GM06990 (cell line): Measurements from ENCODE around the gene TESPA1.

Experiments used
- DNase-seq: peaks from one replicate; pipeline ENCODE4 v3.0.0-alpha.2; 2011; ENCODE audit not compliant: insufficient read length; ENCODE audit errors: extremely low read depth
- H3K27me3 ChIP-seq: replicated peaks from 2 replicates; pipeline ENCODE4 v1.6.0; 2011; ENCODE audit warnings: low read length; ENCODE audit not compliant: control insufficient read depth, insufficient read depth
- H3K36me3 ChIP-seq: 2 replicates; pipeline ENCODE4 v1.5.1; 2011; ENCODE audit warnings: low read length; ENCODE audit not compliant: control insufficient read depth, insufficient read depth
- H3K4me3 ChIP-seq: replicated peaks from 2 replicates; pipeline ENCODE4 v1.5.1; 2011; ENCODE audit warnings: low read depth, mild to moderate bottlenecking, control low read depth, low read length
- TF ChIP-seq, protein P1 (sequence below): IDR thresholded peaks from 2 replicates; pipeline ENCODE4 v1.5.1; 2011; ENCODE audit warnings: low read length, control low read depth, mild to moderate bottlenecking, inconsistent platforms; ENCODE audit not compliant: insufficient read depth, poor library complexity, severe bottlenecking

The TESPA1 gene

DNA sequence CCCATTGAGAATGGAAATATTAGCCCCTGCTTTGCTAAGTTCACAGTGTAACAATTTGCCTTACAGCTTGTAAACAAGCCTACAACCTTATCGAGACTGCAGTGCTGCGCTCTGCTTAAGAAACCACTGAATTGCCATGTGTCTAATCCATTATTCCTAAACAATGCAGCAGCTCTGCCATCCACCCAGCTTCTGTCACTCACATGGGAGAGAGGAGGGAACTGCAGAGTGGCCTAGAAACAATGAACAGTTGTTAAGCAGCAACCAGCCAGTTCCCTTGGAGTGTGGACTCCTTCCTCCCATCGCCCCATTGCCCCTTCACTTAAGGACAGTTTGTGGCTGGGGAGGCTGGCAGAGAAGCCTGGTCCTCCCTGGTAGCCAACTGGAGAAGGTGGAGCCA, 42.9 kb downstream of the TESPA1 start:
- H3K36me3 ChIP-seq = no peaks in the 10 kb centered on the region
- no peak for DNase-seq
- no peaks in the 10 kb centered on the region for H3K27me3 ChIP-seq
- TF ChIP-seq, protein P1, sequence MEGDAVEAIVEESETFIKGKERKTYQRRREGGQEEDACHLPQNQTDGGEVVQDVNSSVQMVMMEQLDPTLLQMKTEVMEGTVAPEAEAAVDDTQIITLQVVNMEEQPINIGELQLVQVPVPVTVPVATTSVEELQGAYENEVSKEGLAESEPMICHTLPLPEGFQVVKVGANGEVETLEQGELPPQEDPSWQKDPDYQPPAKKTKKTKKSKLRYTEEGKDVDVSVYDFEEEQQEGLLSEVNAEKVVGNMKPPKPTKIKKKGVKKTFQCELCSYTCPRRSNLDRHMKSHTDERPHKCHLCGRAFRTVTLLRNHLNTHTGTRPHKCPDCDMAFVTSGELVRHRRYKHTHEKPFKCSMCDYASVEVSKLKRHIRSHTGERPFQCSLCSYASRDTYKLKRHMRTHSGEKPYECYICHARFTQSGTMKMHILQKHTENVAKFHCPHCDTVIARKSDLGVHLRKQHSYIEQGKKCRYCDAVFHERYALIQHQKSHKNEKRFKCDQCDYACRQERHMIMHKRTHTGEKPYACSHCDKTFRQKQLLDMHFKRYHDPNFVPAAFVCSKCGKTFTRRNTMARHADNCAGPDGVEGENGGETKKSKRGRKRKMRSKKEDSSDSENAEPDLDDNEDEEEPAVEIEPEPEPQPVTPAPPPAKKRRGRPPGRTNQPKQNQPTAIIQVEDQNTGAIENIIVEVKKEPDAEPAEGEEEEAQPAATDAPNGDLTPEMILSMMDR = no peak
- no peak overlapping the region for H3K4me3 ChIP-seq

DNA sequence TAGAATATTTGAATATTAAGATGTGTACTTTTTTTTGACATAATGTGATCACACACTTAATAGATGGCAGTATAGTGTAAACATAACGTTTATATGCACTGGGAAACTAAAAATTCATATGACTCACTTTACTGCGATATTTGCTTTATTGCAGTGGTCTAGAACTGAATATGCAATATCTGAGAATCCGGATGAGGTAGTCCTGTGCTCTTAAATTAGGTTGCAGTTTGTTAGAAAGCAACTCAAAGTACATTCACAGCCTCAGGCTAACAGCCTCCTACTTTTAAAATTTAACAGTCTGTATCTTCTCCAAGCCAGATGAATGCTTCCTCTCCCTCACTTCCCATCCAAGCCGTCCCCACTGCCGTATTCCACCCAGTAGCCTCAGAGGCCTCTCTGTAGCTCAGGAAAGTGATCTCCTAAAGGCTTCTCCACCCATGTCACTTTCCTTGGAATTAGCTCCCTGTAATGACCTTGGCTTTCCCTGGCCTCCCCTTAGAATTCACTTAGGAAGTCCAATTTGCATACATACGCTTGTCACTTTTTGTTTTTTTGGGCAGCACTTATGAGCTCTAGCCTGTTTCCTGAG, 43.7 kb downstream of the TESPA1 start:
- Histone ChIP-seq H3K4me3 (no peak overlapping the region), H3K36me3 (no peaks in the 10 kb centered on the region), H3K27me3 (no peaks in the 10 kb centered on the region)
- no peak for DNase-seq
- TF ChIP-seq, protein P1 = no peak

DNA sequence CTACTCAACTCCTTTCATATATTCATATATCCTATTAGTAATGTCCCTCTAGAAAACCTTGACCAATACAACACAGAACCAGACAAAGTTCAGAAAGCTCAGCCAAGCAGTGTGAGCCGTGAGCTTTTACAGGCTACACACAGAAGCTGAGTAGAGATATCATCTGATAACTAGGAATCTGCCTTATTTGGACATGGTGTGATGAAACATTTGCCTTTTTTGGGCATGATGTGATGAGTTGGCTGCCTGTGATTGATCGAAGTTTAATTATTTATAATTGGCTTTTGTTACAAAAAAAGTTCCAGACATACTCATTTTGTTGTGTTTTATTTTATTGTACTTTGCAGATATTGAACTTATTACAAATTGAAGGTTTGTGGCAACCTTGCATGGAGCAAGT, 46.6 kb downstream of the TESPA1 start:
- H3K36me3 ChIP-seq = no peaks in the 10 kb centered on the region
- no peak overlapping the region for H3K4me3 ChIP-seq
- no peaks in the 10 kb centered on the region for H3K27me3 ChIP-seq
- TF ChIP-seq, protein P1 = no peak
- DNase-seq = no peak

DNA sequence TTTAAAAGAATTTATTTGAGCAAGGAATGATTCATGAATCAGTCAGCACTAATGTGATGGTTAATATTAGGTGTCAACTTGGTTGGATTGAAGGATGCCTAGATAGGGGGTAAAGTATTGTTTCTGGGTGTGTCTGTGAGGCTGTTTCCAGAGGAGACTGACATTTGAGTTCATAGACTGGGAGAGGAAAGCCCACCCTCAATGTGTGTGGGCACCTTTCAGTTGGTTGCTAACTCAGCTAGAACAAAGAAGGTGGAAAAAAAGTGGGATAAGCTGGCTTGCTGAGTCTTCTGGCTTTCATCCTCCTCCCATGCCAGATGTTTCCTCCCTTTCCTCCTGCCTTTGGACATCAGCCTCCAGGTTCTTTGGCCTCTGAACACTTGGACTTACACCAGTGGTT, 47.2 kb downstream of the TESPA1 start:
- H3K27me3 ChIP-seq = no peaks in the 10 kb centered on the region
- DNase-seq = no peak
- no peaks in the 10 kb centered on the region for H3K36me3 ChIP-seq
- TF ChIP-seq, protein P1 = no peak
- H3K4me3 ChIP-seq = no peak overlapping the region

DNA sequence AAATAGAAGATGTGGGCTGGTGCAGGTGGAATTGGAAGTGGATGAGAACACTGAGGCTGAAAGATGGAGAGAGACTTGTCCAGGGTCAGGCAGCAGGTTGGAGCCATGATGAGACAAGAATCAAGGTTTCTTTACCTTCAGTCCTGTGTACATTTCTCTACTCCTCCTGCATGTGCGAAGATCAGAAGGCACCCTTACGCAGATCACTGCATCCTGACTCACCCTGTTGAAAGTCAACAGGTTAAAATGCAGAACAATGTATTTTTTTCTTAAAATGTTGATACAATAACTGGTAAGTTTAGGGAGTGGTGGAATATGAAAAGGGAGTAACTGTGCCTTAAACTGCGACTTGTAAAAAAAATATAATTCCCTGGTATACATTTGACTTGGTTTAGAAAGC, 47.8 kb downstream of the TESPA1 start:
- Histone ChIP-seq H3K4me3 (no peak overlapping the region), H3K27me3 (no peaks in the 10 kb centered on the region), H3K36me3 (no peaks in the 10 kb centered on the region)
- TF ChIP-seq, protein P1 = no peak
- no peak for DNase-seq
